ENCODE data around the gene FMN1.

The FMN1 gene

GRCh38 chr15:32899126-32899596 is 295.4 kb downstream of the FMN1 start:
- H3K27ac ChIP-seq: no peak overlapping the region
- no peak overlapping the region for H2AFZ ChIP-seq (ENCODE audit: low read depth)

GRCh38 chr15:32898414-32898813 is 296.1 kb downstream of the FMN1 start:
- H3K4me2 ChIP-seq: no peak overlapping the region
- no peak overlapping the region for H2AFZ ChIP-seq (ENCODE audit: low read depth)
- H3K4me1 ChIP-seq (ENCODE audit: low read depth, poor library complexity, severe bottlenecking): no peaks in the 10 kb centered on the region
- H4K20me1 ChIP-seq (ENCODE audit: insufficient read depth): no peaks in the 10 kb centered on the region
- H3K27ac ChIP-seq: no peak overlapping the region
- no peak for TF ChIP-seq CTCF (conservative IDR thresholded peaks at IDR 0.05; ENCODE audit: low read depth, low read length)
- H3K79me2 ChIP-seq (ENCODE audit: insufficient read depth, low read depth): no peaks in the 10 kb centered on the region
- no peaks in the 10 kb centered on the region for H3K36me3 ChIP-seq (ENCODE audit: insufficient read depth)
- no peaks in the 10 kb centered on the region for H3K27me3 ChIP-seq (ENCODE audit: insufficient read depth, low read depth)
- H3K9ac ChIP-seq: no peak overlapping the region
- H3K4me3 ChIP-seq (IDR thresholded peaks at IDR 0.05; ENCODE audit: insufficient read depth, low read depth, low read length): no peak overlapping the region

More at GRCh38 chr15:32899126-32899596, 295.4 kb downstream of the FMN1 start:
- Histone ChIP-seq H3K4me2 (no peak overlapping the region), H3K9ac (no peak overlapping the region), H4K20me1 (ENCODE audit: insufficient read depth) (no peaks in the 10 kb centered on the region), H3K27me3 (ENCODE audit: insufficient read depth, low read depth) (no peaks in the 10 kb centered on the region), H3K79me2 (ENCODE audit: insufficient read depth, low read depth) (no peaks in the 10 kb centered on the region), H3K36me3 (ENCODE audit: insufficient read depth) (no peaks in the 10 kb centered on the region), H3K4me3 (IDR thresholded peaks at IDR 0.05; ENCODE audit: insufficient read depth, low read depth, low read length) (no peak overlapping the region), H3K4me1 (ENCODE audit: low read depth, poor library complexity, severe bottlenecking) (no peaks in the 10 kb centered on the region)
- TF ChIP-seq CTCF (conservative IDR thresholded peaks at IDR 0.05; ENCODE audit: low read depth, low read length): no peak

- no peaks in the 10 kb centered on the region for H3K36me3 ChIP-seq (ENCODE audit: insufficient read depth)
- no peak for TF ChIP-seq CTCF (conservative IDR thresholded peaks at IDR 0.05; ENCODE audit: low read depth, low read length)
These were observed 301.1 kb downstream of the FMN1 start for GRCh38 chr15:32893421-32893820.

GRCh38 chr15:32889214-32889613 is 305.3 kb downstream of the FMN1 start:
- Histone ChIP-seq H3K27ac (no peak overlapping the region), H3K9ac (no peak overlapping the region), H3K27me3 (ENCODE audit: insufficient read depth, low read depth) (no peaks in the 10 kb centered on the region), H3K4me1 (ENCODE audit: low read depth, poor library complexity, severe bottlenecking) (peaks cover 4% of the 10 kb centered on the region), H3K79me2 (ENCODE audit: insufficient read depth, low read depth) (no peaks in the 10 kb centered on the region), H3K36me3 (ENCODE audit: insufficient read depth) (no peaks in the 10 kb centered on the region), H3K4me2 (no peak overlapping the region), H4K20me1 (ENCODE audit: insufficient read depth) (no peaks in the 10 kb centered on the region), H3K4me3 (IDR thresholded peaks at IDR 0.05; ENCODE audit: insufficient read depth, low read depth, low read length) (no peak overlapping the region), H2AFZ (ENCODE audit: low read depth) (no peak overlapping the region)
- TF ChIP-seq CTCF (conservative IDR thresholded peaks at IDR 0.05; ENCODE audit: low read depth, low read length): no peak

More at GRCh38 chr15:32893421-32893820, 301.1 kb downstream of the FMN1 start:
- Histone ChIP-seq H3K9ac (no peak overlapping the region), H3K27me3 (ENCODE audit: insufficient read depth, low read depth) (no peaks in the 10 kb centered on the region), H3K79me2 (ENCODE audit: insufficient read depth, low read depth) (no peaks in the 10 kb centered on the region), H2AFZ (ENCODE audit: low read depth) (no peak overlapping the region), H3K4me3 (IDR thresholded peaks at IDR 0.05; ENCODE audit: insufficient read depth, low read depth, low read length) (no peak overlapping the region), H3K27ac (no peak overlapping the region), H4K20me1 (ENCODE audit: insufficient read depth) (no peaks in the 10 kb centered on the region), H3K4me1 (ENCODE audit: low read depth, poor library complexity, severe bottlenecking) (no peaks in the 10 kb centered on the region), H3K4me2 (no peak overlapping the region)
